Coronary artery (tissue), 2 donors: ENCODE results near the gene EFTUD2.

Source experiments
- DNase-seq: peaks from one replicate; pipeline ENCODE4 v3.0.0-alpha.2; 2017; ENCODE audit warnings: low spot score
- H3K27ac ChIP-seq, 2 donors: fragments of 200-600 bp; sonication (generic); one replicate each; pipeline ENCODE4 v1.5.1; 2016 to 2019
- H3K4me3 ChIP-seq: fragments of 200-600 bp; sonication (generic); 2 replicates; pipeline ENCODE4 v1.5.1; 2016; ENCODE audit warnings: mild to moderate bottlenecking, moderate library complexity
- TF ChIP-seq, protein P1 (sequence below): fragments of 200-600 bp; sonication (generic); IDR thresholded peaks from one replicate; pipeline ENCODE4 v1.5.1; 2019; ENCODE audit warnings: antibody characterized with exemption

The EFTUD2 gene

DNA sequence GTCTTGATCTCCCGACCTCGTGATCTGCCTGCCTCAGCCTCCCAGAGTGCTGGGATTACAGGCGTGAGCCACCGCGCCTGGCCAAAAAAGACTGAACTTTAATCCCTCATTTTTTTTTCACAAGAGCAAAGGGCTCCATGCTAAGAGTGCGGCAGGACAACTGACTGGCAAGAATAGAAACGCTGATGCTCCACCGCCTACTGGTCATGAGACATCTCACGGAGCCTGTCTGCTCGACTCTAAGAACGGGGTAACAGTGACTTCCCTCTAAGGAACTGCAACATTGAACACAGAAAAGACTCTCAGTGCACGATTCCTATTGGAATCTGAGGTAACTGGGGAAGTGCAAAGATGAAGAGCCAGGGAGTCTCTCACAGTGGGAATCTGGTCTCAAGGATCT is 27.7 kb downstream of the EFTUD2 start:
- TF ChIP-seq, protein P1, sequence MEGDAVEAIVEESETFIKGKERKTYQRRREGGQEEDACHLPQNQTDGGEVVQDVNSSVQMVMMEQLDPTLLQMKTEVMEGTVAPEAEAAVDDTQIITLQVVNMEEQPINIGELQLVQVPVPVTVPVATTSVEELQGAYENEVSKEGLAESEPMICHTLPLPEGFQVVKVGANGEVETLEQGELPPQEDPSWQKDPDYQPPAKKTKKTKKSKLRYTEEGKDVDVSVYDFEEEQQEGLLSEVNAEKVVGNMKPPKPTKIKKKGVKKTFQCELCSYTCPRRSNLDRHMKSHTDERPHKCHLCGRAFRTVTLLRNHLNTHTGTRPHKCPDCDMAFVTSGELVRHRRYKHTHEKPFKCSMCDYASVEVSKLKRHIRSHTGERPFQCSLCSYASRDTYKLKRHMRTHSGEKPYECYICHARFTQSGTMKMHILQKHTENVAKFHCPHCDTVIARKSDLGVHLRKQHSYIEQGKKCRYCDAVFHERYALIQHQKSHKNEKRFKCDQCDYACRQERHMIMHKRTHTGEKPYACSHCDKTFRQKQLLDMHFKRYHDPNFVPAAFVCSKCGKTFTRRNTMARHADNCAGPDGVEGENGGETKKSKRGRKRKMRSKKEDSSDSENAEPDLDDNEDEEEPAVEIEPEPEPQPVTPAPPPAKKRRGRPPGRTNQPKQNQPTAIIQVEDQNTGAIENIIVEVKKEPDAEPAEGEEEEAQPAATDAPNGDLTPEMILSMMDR: no peak
- H3K27ac ChIP-seq: no peak overlapping the region

DNA sequence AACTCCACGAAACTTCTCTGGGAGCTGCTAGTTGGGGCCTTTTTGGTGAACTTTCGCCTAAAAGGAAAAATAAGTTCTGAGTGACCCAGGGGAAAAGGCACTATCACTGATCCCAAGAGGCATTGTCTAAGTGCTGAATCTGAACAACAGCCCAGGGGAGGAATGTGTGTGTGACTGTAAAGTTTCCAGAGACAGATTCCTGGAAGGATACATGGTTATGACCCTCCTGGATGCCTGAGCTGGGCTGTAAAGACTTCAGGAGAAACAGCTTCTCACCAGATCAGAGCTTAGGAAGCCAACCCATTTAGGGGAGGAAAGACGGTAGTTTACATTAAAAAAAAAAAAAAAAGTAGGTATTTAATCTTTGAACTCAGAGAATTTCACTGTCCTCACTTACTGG is 31.4 kb downstream of the EFTUD2 start:
- H3K27ac ChIP-seq: no peak overlapping the region
- TF ChIP-seq, protein P1: no peak
- no peak for DNase-seq
- no peak overlapping the region for H3K4me3 ChIP-seq

More for the DNA sequence above, 27.7 kb downstream of the EFTUD2 start:
- no peak overlapping the region for H3K4me3 ChIP-seq
- no peak for DNase-seq

DNA sequence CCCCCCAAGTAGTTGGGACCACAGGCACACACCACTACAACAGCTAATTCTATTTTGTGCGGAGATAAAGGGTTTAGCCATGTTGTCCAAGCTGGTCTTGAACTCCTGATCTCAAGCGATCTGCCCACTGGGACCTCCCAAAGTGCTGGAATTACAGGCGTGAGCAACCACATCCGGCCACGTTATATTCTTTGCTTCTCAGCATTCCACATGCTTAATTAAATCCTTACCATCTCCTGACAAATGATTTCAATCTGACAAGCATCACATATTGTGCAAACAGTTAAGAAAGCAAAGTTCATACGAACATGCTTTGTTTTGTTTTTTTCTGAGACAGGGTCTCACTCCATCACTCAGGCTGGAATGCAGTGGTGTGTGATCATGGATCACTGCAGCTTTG is 33.3 kb downstream of the EFTUD2 start:
- no peak overlapping the region for H3K4me3 ChIP-seq
- TF ChIP-seq, protein P1: no peak
- no peak for DNase-seq
- H3K27ac ChIP-seq: no peak overlapping the region

- DNase-seq: no peak
- H3K27ac ChIP-seq: no peak overlapping the region
- no peak overlapping the region for H3K4me3 ChIP-seq
- TF ChIP-seq, protein P1: peak; percentile 86
Observed at GRCh38 chr17:44865231-44865660, 34.0 kb downstream of the EFTUD2 start.

- no peak for DNase-seq
- TF ChIP-seq, protein P1: no peak
- Histone ChIP-seq H3K27ac (no peak overlapping the region), H3K4me3 (no peak overlapping the region)
Observed at GRCh38 chr17:44864831-44865230, 34.4 kb downstream of the EFTUD2 start.

GRCh38 chr17:44863061-44863918 is 36.0 kb downstream of the EFTUD2 start:
- TF ChIP-seq, protein P1: no peak
- no peak for DNase-seq
- Histone ChIP-seq H3K4me3 (no peak overlapping the region), H3K27ac (no peak overlapping the region)
